ENCODE measurements around the gene FNDC5.

The FNDC5 gene

GRCh38 chr1:32883338-32884031 is 12.8 kb upstream of the FNDC5 start:
- DNase-seq: no peak

- peak; percentile 42 for DNase-seq
Observed at GRCh38 chr1:32881871-32882850, 11.4 kb upstream of the FNDC5 start.

GRCh38 chr1:32881291-32881690 is 10.6 kb upstream of the FNDC5 start:
- peak; percentile 30 for DNase-seq

GRCh38 chr1:32878637-32879041 is 7.9 kb upstream of the FNDC5 start:
- peak; percentile 16 for DNase-seq

- DNase-seq: peak; percentile 39
Observed at GRCh38 chr1:32878183-32878582, 7.5 kb upstream of the FNDC5 start.

- DNase-seq: peak; percentile 39
Observed at GRCh38 chr1:32877211-32878110, 6.7 kb upstream of the FNDC5 start.

GRCh38 chr1:32876341-32877210 is 5.9 kb upstream of the FNDC5 start:
- peak; percentile 55 for DNase-seq

GRCh38 chr1:32874860-32875752 is 4.4 kb upstream of the FNDC5 start:
- DNase-seq: no peak

- no peak for DNase-seq
Observed at GRCh38 chr1:32873484-32873883, 2.8 kb upstream of the FNDC5 start.

- DNase-seq: no peak
Observed at GRCh38 chr1:32872192-32872460, 1.4 kb upstream of the FNDC5 start.

GRCh38 chr1:32871364-32872191 is 866 bp upstream of the FNDC5 start:
- peak; percentile 67 for DNase-seq

GRCh38 chr1:32869923-32870614 is 643 bp downstream of the FNDC5 start:
- DNase-seq: no peak

- DNase-seq: no peak
Observed at GRCh38 chr1:32868806-32869455, 1.8 kb downstream of the FNDC5 start.

- DNase-seq: no peak
Observed at GRCh38 chr1:32868085-32868484, 2.6 kb downstream of the FNDC5 start.

GRCh38 chr1:32867671-32868070 is 3.0 kb downstream of the FNDC5 start:
- DNase-seq: no peak

GRCh38 chr1:32867151-32867550 is 3.6 kb downstream of the FNDC5 start:
- DNase-seq: no peak

- DNase-seq: no peak
Observed at GRCh38 chr1:32865639-32866405, 4.9 kb downstream of the FNDC5 start.

- DNase-seq: no peak
Observed at GRCh38 chr1:32864375-32865019, 6.2 kb downstream of the FNDC5 start.
